Vagina (tissue), 2 donors: ENCODE data around the gene MON2.

ENCODE experiments used
- POLR2A ChIP-seq, 2 donors: fragments of 450-650 bp; IDR thresholded peaks; one replicate each; pipeline ENCODE4 v1.6.1; 2017; ENCODE audit warnings: antibody characterized with exemption in 2 of 2, mild to moderate bottlenecking in 2 of 2, moderate library complexity in 2 of 2
- TF ChIP-seq, protein P1 (sequence below), 3 experiments: fragments of 450-650 bp in 2 of 3; fragments of 200-600 bp in 1 of 3; sonication (generic) in 1 of 3; IDR thresholded peaks; one replicate each; pipeline ENCODE4 v1.5.1; 2017 to 2019; ENCODE audit warnings: antibody characterized with exemption in 3 of 3, mild to moderate bottlenecking in 2 of 3, moderate library complexity in 2 of 3

DNA sequence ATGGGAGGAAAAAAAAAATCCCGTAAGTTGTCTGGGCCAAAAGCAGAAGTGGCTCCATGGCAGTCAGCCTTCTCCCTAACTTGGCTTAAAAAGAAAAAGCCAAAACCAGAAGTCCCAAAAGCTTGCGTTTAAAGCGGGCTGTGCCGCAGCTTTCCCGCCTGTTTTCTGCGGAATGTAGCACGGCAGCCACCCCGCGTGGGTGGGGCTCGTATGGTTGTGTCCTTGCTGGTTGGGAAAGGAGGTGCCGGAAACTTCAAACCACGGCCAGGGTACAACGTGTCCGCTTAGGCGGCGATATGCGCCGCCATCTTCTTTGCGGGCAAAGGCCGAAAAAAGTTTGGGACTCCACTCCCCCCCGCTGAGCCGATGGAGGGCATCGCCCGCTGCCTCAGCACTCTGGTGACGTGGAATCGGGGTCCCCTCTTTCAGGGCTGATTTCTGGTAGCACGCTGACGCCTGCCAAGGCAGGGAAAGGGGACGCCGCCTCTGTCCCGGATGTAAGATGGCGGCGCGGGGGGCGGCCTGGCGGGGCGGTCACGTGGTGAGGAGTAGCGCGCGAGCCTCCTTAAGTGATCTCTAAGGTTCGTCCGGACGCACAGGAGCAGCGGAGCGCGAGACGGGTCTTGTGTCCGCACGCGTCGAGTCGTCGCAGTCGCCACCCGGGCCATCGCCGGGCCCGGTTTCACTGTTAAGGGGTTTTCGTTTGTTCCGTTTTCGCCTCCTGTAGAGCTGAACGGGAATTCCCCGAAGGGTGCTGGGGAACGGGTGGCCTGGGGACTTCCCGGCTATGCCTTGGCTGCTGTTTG, 135.8 kb downstream of the MON2 start:
- TF ChIP-seq, protein P1, sequence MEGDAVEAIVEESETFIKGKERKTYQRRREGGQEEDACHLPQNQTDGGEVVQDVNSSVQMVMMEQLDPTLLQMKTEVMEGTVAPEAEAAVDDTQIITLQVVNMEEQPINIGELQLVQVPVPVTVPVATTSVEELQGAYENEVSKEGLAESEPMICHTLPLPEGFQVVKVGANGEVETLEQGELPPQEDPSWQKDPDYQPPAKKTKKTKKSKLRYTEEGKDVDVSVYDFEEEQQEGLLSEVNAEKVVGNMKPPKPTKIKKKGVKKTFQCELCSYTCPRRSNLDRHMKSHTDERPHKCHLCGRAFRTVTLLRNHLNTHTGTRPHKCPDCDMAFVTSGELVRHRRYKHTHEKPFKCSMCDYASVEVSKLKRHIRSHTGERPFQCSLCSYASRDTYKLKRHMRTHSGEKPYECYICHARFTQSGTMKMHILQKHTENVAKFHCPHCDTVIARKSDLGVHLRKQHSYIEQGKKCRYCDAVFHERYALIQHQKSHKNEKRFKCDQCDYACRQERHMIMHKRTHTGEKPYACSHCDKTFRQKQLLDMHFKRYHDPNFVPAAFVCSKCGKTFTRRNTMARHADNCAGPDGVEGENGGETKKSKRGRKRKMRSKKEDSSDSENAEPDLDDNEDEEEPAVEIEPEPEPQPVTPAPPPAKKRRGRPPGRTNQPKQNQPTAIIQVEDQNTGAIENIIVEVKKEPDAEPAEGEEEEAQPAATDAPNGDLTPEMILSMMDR (IDR thresholded peaks at IDR 0.05): no peak
- peak in 1 of 2 donors; percentile 48 for TF ChIP-seq POLR2A (IDR thresholded peaks at IDR 0.05)
